Small intestine (tissue), 7 donors: ENCODE data around the gene BCKDHA. TPM values are rescaled to one million over a fixed set of nuclear protein-coding genes. Genes with fewer than 3 reads are reported as not detected.
"Not testable (repeated sequence)": the region's sequence is repeated elsewhere in the genome, so short reads cannot be mapped to it uniquely, and the experiment has no call there.

Source experiments
- DNase-seq, 2 donors: peaks; one replicate each; pipeline versions ENCODE4 v3.0.0 to v3.0.0-alpha.2; 2013
- FAIRE-seq: peaks from 2 replicates; lab custom pipeline; 2012; peaks lifted over from hg19 to GRCh38; lab: Jason Lieb, UNC
- H3K27ac ChIP-seq, 3 donors: one replicate each; pipeline ENCODE4 v1.5.1; 2013; ENCODE audit warnings: low read length in 2 of 3, mild to moderate bottlenecking in 2 of 3, control low read depth in 1 of 3, inconsistent platforms in 1 of 3, low read depth in 1 of 3, moderate library complexity in 1 of 3
- H3K27me3 ChIP-seq, 3 donors: one replicate each; pipeline ENCODE4 v1.6.1; 2013; ENCODE audit warnings: low read length in 3 of 3, inconsistent platforms in 1 of 3; ENCODE audit not compliant: control insufficient read depth in 3 of 3, insufficient read depth in 3 of 3
- H3K36me3 ChIP-seq, 3 donors: one replicate each; pipeline ENCODE4 v1.6.1; 2013; ENCODE audit warnings: low read length in 3 of 3, inconsistent platforms in 1 of 3, low read depth in 1 of 3, mild to moderate bottlenecking in 1 of 3, moderate library complexity in 1 of 3; ENCODE audit not compliant: control insufficient read depth in 3 of 3, insufficient read depth in 2 of 3
- H3K4me1 ChIP-seq, 3 donors: one replicate each; pipeline ENCODE4 v1.6.1; 2013; ENCODE audit warnings: low read length in 2 of 3, inconsistent platforms in 1 of 3, low read depth in 1 of 3, mild to moderate bottlenecking in 1 of 3, moderate library complexity in 1 of 3; ENCODE audit not compliant: control insufficient read depth in 3 of 3, insufficient read depth in 2 of 3
- H3K4me3 ChIP-seq, 3 donors: one replicate each; pipeline ENCODE4 v1.5.1; 2013; ENCODE audit warnings: low read length in 3 of 3, control low read depth in 1 of 3, inconsistent platforms in 1 of 3, low read depth in 1 of 3, mild to moderate bottlenecking in 1 of 3, moderate library complexity in 1 of 3
- H3K9me3 ChIP-seq, 2 donors: one replicate each; pipeline ENCODE4 v1.6.1; 2013; ENCODE audit warnings: low read depth in 1 of 2, low read length in 1 of 2; ENCODE audit not compliant: control insufficient read depth in 2 of 2, insufficient read depth in 1 of 2
- WGBS, 3 donors: extraction: QIAGEN DNeasy Blood & Tissue Kit; methylation state at CpG; one replicate each; pipeline ENCODE4 v1.1.7; 2013; 5-methylcytosine and 5-hydroxymethylcytosine counted together
- polyA plus RNA-seq, 4 donors: library from polyadenylated mRNA; stranded (reverse) in 3 of 4; unstranded in 1 of 4; fragments of 200-250 nt in 3 of 4; fragments of 120-200 nt in 1 of 4; gene quantifications; one replicate each; pipeline versions ENCODE4 v1.2.1 to v1.2.3, GENCODE V29; 2013
- donor health status: healthy with polysubstance abuse.
- donor health status: control.
- donor health status: control.
- donor health status: Bipolar disorder and iron deficiency.
- donor health status: healthy.

The BCKDHA gene
- polyA plus RNA-seq, 4 donors: 19.9 to 34.0 (median 24.8) TPM

DNA sequence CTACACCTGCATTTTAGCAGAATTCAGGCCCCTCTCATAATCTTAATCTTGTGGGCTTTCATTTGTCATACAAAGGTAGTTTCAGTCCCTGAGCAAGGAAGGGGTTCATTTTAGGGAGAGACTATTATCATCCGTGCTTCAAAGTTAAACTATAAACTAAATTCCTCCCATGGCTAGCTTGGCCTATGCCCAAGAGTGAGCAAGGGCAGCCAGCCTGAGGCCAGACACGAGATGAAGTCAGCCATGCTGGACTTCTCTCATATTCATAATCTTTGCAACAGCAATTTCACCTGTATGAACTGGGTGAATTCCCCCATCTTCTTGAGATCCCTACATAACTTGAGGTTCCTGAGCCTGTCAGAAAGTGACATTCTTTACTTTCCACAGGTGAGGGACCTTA is 58.3 kb downstream of the BCKDHA start:
- no peak for FAIRE-seq
- no peaks in the 10 kb centered on the region for H3K27me3 ChIP-seq
- no peak overlapping the region for H3K4me3 ChIP-seq
- H3K27ac ChIP-seq: no peak overlapping the region
- H3K4me1 ChIP-seq: peaks cover 0 to 3% (median 0%) of the 10 kb centered on the region in 3 donors
- no peaks in the 10 kb centered on the region for H3K9me3 ChIP-seq
- DNase-seq: no peak
- 8 to 29% (median 23%) methylated on average over 2 of the region's 2 CpGs for WGBS, 3 donors
- no peaks in the 10 kb centered on the region for H3K36me3 ChIP-seq

DNA sequence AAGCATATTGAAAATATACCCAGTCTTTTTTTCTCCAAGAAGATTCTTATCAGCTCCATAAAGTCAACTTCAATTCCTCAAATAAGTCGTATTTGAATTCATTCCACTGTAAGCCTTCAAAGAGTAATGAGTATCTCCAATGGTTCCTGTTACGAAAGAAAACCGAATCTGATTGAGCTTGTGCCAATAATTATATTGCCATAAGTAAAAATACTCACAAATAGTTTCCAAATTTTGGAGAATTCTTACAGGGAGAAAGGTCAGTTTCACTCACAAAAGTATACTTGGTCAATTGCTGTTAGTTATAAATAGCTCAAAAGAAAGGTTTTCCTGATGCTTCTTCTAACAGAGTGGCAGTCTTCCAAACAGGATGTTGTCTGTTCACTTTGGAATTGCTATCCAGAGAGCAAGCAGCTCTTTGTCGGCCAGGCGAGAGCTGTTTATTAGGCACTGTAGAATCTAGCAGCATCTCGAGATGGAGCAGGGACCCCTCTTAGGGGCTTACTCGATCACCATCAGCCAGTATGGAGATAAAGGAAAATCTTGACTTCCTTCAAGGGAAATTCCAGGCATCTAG is 58.8 kb downstream of the BCKDHA start:
- FAIRE-seq: no peak
- H3K27ac ChIP-seq: peak overlapping the region in 1 of 3 donors; percentile 62
- WGBS, 3 donors: 26 to 36% (median 36%) methylated on average over 7 of the region's 7 CpGs

DNA sequence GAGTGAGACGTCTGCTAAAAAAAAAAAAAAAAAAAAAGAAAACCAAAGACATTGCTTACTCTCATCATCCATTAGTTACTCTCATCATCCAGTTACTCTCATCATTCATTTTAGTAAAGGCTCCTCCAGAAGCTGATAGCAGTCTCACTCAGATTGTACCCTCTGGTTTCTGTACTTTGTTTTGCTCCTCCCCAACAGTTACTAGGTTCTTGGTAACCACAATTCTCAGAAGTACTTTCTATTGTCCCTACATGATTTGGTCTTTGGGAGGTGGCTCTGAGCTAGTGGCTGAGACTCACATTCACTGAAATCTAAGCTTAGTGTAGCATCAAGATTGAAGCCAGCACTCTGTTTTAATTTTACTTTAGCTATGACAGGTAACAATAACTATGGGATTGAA is 59.6 kb downstream of the BCKDHA start:
- Histone ChIP-seq H3K36me3 (no peaks in the 10 kb centered on the region), H3K4me3 (no peak overlapping the region), H3K9me3 (peaks cover 0 to 1% of the 10 kb centered on the region in 2 donors), H3K27ac (no peak overlapping the region), H3K4me1 (peaks cover 0 to 3% (median 0%) of the 10 kb centered on the region in 3 donors), H3K27me3 (peaks cover 0 to 3% (median 0%) of the 10 kb centered on the region in 3 donors)
- FAIRE-seq: no peak
- 17 to 44% (median 40%) methylated on average over 1 of the region's 1 CpG for WGBS, 3 donors
- DNase-seq: no peak

More for the DNA sequence above, 58.8 kb downstream of the BCKDHA start:
- Histone ChIP-seq H3K4me1 (peaks cover 0 to 3% (median 0%) of the 10 kb centered on the region in 3 donors), H3K36me3 (no peaks in the 10 kb centered on the region), H3K4me3 (no peak overlapping the region), H3K9me3 (no peaks in the 10 kb centered on the region), H3K27me3 (no peaks in the 10 kb centered on the region)
- DNase-seq: no peak

DNA sequence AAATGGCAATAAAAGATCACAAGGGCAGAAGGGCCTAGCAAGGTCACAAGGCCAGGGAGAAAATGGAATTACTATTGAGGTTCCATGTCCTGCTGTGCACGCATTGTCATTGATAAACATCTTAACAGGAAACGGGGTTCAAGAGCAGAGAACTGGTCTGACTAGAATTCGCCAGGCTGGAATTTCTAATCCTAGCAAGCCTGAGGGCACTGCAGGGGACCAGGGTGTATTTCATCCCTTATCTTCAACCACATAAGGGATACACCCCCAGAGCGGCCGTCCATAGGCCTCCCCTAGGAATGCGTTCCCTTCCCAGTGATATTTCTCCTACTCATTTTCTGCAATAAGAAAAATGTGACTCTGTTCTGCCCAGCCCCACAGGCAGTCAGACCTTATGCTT is 64.9 kb downstream of the BCKDHA start:
- Histone ChIP-seq H3K27ac (no peak overlapping the region), H3K27me3 (peaks cover 0 to 4% (median 0%) of the 10 kb centered on the region in 3 donors), H3K36me3 (no peaks in the 10 kb centered on the region), H3K9me3 (peaks cover 0 to 6% of the 10 kb centered on the region in 2 donors), H3K4me3 (no peak overlapping the region), H3K4me1 (no peaks in the 10 kb centered on the region)
- FAIRE-seq: no peak
- 53 to 64% (median 62%) methylated on average over 6 of the region's 6 CpGs for WGBS, 3 donors
- no peak for DNase-seq

DNA sequence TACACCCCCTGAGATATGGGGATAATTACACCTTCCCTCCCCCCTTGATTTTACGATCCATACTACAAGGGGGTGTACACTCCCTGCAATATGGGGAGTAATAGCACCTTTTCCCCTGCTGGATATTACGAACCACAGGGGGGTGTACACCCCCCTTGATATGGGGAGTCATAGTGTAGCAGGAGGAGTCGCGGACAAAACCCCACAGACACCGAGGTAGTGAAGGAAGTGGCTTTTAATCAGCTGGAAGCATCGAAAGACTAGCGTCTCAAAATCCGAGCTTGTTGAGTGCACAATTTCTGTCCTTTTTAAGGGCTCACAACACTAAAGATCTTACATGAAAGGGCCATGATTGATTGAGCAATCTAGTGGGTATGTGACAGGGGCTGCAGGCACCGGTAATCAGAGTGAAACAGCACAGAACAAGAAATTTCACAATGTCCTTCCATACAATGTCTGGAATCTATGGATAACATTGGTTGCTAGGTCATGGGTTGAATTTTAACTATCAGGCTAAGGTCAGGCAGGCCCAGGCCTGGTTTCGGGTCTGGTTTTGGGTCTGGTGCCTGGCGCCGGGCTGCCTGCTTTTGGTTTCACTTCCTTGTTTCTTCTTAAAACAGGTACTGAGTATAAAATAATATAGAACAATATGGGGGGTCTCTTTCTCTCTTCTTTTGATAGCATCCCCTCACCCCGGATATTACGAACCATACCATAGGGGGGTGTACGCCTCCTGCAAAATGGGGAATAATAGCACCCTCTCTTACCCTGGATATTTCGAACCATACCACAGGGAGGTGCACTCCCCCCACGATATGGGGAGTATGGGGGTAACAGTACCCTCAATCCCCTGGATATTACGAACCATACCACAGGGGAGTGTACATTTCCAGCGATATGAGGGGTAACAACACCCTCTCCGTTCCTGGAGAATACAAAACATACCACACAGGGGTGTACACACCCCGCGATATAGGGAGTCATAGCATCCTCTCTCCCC is 65.9 kb downstream of the BCKDHA start:
- H3K4me1 ChIP-seq, DNase-seq, H3K36me3 ChIP-seq, H3K27me3 ChIP-seq, FAIRE-seq, H3K4me3 ChIP-seq, H3K9me3 ChIP-seq: not testable (repeated sequence)
- peak overlapping the region in 1 of 3 donors; percentile 32 for H3K27ac ChIP-seq
- WGBS, 3 donors: 70 to 76% (median 75%) methylated on average over 22 of the region's 22 CpGs

Other genes starting within 250 kb of the BCKDHA start
- gene CYP2S1, start 204.6 kb upstream of the BCKDHA start, polyA plus RNA-seq: 10 to 100 TPM; 33.7 to 76.7 (median 59.4) TPM
- gene AXL, start 178.6 kb upstream of the BCKDHA start, polyA plus RNA-seq: 10 to 100 TPM in 2 of 4 donors, 1 to 10 TPM in 1, under 1 TPM in 1; 0.67 to 13.4 (median 7.1) TPM
- gene HNRNPUL1, start 133.4 kb upstream of the BCKDHA start, polyA plus RNA-seq: 100 to 1,000 TPM in 2 of 4 donors, 10 to 100 TPM in 2; 76.3 to 139 (median 99.1) TPM
- 10 to 100 TPM; 11.1 to 26.1 (median 14.8) TPM for gene CCDC97, start 87.6 kb upstream of the BCKDHA start, polyA plus RNA-seq
- gene TGFB1, start 43.9 kb upstream of the BCKDHA start, polyA plus RNA-seq: 10 to 100 TPM in 1 of 4 donors, 1 to 10 TPM in 3; 1.1 to 18.8 (median 8.5) TPM
- gene B9D2, start 33.7 kb upstream of the BCKDHA start, polyA plus RNA-seq: 1 to 10 TPM; 4.7 to 9.8 (median 5.9) TPM
- gene TMEM91, start 21.3 kb upstream of the BCKDHA start, polyA plus RNA-seq: 10 to 100 TPM in 1 of 4 donors, 1 to 10 TPM in 3; 1.3 to 14.6 (median 5.2) TPM
- gene EXOSC5, start 459 bp upstream of the BCKDHA start, polyA plus RNA-seq: 10 to 100 TPM in 3 of 4 donors, 1 to 10 TPM in 1; 9.4 to 36.4 (median 18.3) TPM
- 100 to 1,000 TPM in 1 of 4 donors, 10 to 100 TPM in 3; 27.5 to 125 (median 53.8) TPM for gene B3GNT8, start 29.6 kb downstream of the BCKDHA start, polyA plus RNA-seq
- gene DMAC2, start 42.1 kb downstream of the BCKDHA start, polyA plus RNA-seq: 100 to 1,000 TPM in 1 of 4 donors, 10 to 100 TPM in 3; 67.8 to 122 (median 90.5) TPM
- gene ERICH4, start 45.3 kb downstream of the BCKDHA start, polyA plus RNA-seq: 100 to 1,000 TPM in 2 of 4 donors, 10 to 100 TPM in 2; 11.7 to 154 (median 83.5) TPM
- 1 to 10 TPM in 3 of 4 donors, not detected in 1; 1.1 to 4.6 (median 1.9) TPM for gene CEACAM21, start 178.3 kb downstream of the BCKDHA start, polyA plus RNA-seq
- under 1 TPM in 2 of 4 donors, not detected in 2; 0.06 to 0.39 TPM for gene CEACAM4, start 229.3 kb downstream of the BCKDHA start, polyA plus RNA-seq